NCI-H524 (cell line): Measurements from ENCODE around the gene KRT31.
"Not testable (repeated sequence)": the region's sequence is repeated elsewhere in the genome, so short reads cannot be mapped to it uniquely, and the experiment has no call there.

ENCODE experiments used
- DNase-seq, 2 experiments: peaks; one replicate each; lab custom pipeline; 2025; lab: John Stamatoyannopoulos, UW

KRT31 gene

DNA sequence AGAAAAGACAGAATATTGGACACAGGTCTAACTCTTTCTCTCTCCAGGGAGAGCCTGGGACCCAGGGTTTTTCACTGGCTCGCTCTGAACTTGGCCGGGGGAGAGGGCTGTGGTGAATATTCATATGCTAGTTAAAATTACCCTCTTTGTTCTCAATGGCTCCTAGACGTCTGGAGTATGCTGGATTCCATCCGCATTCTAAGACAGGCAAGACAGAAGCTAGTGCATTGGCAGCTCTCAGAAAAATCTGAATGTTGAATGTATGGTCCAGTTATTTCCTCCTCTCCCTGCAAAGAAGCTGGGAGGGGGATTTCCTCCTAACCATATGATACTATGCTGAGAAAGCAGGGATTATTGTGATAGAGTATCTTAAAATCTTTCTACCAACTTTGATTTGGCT, 9.7 kb downstream of the KRT31 start:
- no peak for DNase-seq

DNA sequence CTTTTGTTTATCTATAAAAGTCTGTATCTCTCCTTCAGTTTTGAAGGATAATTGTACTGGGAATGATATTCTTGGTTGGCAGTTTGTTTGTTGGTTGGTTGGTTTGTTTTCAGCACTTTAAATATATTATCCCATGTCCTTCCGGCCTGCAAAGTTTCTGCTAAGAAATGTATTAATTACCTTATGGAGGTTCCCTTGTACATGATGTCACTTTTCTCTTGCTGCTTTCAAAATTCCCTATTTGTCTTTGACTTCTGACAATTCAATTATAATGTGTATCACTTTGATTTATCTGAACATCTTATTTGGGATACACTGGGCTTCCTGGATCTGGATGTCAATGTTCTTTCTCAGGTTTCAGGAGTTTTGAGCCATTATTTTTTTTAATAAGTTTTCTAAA, 11.2 kb downstream of the KRT31 start:
- DNase-seq, result no peak

DNA sequence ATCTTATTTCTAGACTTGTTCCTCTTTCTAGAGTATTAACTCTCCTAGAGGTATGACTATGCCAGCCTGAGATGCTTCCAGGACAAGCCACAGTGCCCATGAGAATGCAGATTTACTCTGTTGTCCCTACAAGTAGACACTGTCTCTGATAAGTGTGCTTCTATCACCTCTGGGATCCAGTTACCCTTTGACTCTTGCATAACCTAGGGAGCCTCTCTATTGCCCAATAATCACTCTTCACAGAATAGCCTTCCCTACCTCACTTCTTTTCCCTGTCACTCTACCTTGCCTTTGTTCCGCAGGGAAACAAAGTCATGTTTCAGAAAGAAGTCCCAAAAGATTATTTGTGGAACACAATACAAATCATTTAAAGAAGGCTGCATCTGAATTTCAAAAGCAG, 13.7 kb downstream of the KRT31 start:
- no peak for DNase-seq

DNA sequence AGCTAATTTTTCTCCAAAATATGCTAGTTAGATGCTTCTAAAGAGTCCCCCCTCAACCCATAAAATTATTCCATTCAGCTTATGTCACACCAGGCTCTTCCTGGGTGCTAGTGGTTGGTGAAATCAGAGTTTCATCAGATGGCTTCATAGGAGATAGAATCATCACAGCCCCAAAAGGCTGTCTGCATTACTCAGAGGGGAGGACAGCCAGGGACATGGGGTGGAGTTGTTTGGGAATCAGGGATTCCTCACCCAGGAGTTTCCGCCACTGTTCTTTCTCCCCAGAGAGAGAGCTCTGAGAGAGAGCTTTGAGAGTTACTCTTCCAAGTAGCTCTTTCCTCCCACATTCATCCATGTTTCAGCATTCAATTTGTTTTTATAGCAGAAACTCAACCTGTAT, 15.0 kb downstream of the KRT31 start:
- no peak for DNase-seq

DNA sequence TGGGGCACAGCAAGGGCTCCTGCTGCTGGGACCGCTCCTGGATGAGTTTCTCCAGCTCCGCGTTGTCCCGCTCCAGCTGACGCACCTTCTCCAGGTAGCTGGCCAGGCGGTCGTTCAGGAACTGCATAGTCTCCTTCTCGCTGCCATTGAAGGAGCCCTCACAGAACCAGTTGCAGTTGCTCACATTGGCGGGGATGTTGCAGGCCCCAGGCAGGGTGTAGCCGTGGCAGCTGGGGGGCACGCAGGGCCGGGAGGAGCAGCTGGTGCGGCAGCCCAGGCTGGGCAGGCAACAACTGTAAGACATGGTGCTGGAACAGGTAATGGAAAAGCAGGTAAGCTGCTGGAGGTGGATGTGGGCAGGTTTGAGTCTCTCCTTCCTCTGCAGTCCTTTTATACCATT, 15.5 kb downstream of the KRT31 start, which contains the start of gene KRT34:
TSS of gene KRT34 (minus strand) at position 364 of the 400 bp plus-strand sequence. CDS start at position 304, 60 bp downstream.
- not testable (repeated sequence) for DNase-seq

DNA sequence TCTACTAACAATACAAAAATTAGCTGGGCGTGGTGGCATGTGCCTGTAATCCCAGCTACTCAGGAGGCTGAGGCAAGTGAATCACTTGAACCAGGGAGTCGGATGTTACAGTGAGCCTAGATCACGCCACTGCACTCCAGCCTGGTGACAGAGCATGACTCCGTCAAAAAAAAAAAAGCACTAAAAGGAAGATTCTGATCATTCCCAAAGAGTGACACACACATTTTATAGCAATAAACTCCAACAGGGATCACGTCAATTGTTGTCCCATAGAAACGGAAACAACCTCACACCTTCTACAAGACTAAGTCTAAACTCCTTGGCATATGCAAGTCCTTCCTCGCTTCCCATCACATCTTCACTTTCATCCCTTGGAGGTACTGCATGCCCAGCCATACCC, 17.3 kb downstream of the KRT31 start:
- not testable (repeated sequence) for DNase-seq

DNA sequence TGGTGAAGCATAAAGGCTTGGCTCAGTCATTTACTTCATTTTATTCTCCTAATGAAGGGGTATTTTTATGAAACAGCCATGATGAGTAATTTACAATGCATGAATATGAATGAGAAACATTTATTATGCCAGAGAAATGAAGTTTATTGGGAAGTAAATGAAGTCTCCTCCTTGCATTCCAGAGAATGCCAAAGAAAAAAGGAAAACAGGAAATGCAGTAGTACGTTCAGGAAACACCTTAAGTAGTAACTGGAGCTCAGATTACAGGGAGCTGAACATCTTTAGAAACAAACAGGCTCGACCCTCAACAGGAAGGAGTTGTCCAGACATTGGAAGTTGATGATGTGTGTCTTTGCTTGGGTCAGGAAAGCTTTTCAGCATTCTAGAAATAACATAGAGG, 19.9 kb downstream of the KRT31 start:
- DNase-seq, result no peak

DNA sequence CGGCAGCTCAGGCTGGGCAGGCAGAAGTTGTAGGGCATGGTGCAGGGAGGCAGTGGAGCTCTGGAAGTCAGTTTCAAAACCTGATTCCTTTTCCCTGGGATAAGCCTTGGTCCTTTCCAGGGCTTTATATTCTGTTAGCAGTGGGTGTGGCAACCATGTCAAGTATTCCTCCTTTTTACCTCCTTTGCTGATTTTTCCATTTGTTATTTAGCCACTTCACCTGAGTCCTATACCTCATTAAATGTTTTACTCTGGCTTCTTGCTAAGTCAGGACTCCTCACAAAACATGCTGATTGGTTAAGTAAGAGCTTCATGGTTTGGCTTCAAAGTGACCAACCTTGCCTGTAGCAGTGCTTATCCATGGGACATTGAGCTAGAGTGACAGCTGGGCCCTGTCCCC, 27.7 kb downstream of the KRT31 start, which contains the start of gene KRT33B:
TSS of gene KRT33B (minus strand) at position 101 of the 400 bp plus-strand sequence. CDS start at position 38, 63 bp downstream.
- DNase-seq, result no peak

DNA sequence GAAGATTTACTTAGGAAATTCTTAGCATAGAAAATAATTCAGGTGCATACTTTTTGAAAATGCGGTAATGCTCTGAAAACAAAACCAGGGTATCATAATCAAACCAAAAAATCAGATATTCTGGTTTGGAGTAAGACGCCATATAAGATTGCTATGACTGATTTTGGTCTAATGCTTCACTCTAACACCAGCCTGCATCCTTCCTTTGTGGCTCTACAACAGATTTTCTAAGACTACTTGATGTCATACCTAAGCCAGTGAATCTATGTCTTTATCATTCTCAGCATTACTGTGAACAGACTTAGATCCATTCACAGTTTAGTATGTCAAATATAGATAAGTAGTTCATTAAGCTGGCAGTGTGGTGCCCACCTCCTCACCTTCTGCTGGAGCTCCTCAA, 28.4 kb downstream of the KRT31 start:
- DNase-seq, result no peak

DNA sequence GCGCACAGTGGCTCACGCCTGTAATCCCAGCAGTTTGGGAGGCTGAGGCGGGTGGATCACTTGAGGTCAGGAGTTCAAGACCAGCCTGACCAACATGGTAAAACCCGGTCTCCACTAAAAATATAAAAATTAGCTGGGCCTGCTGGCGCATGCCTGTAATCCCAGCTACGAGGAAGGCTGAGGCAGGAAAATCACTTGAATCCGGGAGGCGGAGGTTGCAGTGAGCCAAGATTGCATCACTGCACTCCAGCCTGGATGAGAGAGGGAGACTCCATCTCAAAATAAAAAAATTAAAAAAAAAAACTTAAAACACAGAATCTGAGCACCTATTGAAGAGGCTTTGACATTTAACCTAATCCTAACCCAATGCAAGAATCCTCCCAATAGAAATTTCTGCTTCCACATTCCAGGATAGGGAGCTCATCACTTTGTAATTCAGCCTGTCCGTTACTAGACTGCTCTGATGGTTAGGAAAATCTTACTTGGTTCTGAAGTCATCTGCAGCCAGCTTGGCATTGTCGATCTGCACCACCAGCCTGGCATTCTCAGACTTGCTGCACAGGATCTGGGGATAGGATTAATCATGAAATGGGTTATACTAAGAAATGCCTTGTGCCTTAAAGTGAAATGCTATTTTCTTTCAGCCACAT, 29.9 kb downstream of the KRT31 start:
- DNase-seq, result no peak

DNA sequence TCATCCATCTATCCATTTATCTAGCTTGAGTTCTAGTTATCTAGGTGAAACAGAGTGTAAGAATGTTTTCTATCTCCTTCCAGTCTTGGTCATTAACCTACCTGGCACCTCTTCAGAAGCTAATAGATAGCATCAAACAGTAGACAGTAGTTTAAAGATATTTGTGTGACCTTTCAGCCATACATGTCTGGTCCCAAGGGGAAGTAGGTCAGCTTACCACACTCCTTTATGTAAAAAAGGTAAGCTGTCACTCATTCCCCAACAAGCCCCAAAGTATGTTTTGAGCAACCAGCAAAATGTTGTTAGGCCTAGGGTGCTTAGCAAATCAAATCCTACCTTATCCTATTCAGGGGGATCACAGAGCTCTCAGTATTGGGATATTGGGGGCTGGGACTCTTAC, 31.3 kb downstream of the KRT31 start:
- no peak for DNase-seq

DNA sequence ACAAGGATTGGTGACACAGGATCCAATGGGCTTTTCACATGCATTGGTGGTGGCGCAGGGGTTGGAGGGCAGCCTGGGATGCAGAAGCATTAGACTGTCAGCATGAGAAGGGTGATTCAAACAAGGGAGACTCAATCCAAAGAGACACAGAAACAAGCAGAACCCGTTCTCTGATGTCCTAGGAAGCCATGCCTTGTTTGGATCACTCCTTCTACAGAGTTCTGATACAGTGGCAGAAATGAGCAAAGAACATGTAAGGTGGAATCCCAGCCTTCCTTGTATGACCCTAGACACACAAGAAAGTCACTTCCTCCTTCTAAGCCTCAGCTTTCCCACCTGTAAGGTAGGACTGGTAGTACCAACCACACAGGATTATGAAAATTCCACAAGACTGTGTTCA, 33.5 kb downstream of the KRT31 start:
- DNase-seq, result no peak

DNA sequence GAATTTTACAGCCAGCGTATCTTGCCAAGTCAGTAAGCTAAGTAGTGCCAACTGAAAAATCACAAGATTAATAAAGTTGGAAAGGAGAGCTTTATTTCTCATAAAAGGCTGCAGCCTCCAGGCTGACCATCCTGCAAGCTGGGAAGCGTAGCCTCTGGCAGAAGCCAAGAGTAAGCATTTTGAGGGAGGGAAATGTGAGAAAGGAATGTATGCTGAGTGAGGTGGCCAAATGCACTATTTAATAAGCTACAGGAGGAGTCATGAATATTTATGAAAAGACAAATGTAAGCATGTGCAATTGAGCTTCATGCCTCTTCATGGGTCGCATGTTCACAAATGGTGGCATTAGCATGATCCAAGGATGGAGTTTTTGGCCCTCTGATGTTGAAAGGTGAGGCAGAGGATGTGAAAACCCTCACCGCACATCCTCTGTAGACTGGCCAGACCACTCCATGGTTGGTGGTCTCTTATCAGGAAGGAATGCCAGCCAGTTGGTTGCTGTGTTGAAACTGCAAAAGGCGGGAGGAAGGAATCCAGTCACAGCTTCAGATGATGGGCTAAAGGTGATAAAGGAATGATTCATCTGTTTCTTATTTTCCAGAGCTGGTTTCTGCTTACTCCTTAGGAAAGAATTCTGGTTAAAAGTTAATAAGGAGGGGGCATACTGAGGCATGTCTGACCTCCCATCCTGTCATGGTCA, 37.0 kb downstream of the KRT31 start:
- DNase-seq, result no peak

DNA sequence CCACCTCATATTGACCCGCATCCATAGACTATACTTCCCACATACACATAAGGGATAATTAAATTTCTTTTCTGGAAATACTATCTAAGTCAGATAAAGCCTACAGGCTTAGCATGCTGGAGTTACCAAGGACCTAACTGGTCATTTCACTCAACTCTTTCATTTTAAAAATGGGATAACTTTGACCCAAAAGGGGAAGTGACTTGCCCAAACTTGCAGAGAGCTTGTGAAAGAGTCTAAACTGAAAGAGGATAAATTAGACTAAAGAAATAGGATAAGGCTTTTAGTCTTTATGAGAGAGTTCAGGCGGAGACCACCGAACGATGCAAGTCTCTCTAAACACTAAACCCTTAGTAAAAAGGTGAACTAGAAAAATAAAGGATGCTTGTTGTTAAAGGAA, 42.9 kb downstream of the KRT31 start:
- DNase-seq, result no peak

DNA sequence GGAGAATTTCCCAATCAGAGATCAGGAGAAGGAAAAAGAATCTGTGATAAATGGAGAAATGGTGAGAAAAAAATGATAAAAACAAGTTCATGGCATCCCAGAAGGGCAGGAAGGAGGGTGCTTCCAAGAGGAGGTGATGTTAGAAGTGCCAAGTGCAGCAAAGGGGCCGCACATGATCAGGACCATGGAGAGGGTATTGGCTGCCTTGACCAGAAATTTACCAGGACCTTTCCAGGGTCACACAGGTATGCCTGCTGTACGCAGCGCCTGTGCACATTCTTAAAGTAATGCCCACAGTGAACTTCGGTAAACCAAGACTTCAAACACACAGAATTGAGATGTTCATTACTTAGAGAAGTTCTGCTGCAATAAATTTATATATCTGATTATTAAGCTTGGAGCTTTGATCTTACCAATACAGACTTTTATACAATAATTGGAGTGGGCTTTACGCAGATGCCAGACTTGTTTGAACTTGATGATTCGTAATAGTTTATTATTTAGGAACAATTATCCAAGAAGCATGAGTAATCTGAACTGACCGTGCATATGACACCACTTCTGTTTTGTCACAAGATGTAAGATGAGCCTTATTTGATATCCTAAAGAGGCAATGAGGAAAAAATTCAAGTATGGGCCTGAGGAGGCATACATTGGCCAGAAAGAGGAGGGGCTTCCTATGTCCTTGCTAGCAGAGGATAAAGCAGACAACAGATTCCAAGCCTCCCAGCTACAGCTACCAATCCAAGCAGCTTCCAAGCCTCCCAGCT, 44.6 kb downstream of the KRT31 start:
- DNase-seq, result no peak

DNA sequence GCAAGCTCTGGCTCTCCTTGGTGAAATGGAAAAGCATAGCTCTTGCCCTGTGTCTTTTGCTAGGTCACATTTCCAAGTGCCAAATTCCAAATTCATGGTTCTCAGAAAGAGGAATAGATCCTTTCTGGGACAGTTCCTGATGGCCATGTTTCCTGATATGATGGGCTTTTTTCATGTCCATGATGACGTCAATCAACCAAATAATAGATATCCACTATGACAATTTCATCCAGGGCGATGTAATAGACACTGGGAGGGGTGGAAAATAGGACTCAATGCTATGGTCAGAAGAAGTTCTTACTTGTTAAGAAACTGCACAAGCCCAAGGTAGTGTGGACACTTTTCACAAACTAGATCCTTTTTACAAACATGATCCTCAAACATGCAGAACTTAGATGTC, 46.2 kb downstream of the KRT31 start:
- DNase-seq, result no peak

DNA sequence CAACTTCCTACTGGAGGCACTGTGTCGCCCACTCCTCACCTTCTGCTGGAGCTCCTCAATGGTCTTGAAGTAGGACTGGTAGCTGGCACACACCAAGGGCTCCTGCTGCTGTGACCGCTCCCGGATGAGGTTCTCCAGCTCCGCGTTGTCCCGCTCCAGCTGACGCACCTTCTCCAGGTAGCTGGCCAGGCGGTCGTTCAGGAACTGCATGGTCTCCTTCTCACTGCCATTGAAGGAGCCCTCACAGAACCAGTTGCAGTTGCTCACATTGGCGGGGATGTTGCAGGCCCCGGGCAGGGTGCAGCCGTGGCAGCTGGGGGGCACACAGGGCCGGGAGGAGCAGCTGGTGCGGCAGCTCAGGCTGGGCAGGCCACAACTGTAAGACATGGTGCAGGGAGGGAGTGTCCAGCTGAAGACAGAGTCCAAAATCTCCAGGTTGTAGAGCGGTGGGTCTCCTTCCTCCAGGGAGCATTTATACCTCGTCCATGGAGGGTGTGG, 47.0 kb downstream of the KRT31 start, which contains the start of gene KRT33A:
TSS of gene KRT33A (minus strand) at position 448 of the 498 bp plus-strand sequence. CDS start at position 387, 61 bp downstream.
- not testable (repeated sequence) for DNase-seq

DNA sequence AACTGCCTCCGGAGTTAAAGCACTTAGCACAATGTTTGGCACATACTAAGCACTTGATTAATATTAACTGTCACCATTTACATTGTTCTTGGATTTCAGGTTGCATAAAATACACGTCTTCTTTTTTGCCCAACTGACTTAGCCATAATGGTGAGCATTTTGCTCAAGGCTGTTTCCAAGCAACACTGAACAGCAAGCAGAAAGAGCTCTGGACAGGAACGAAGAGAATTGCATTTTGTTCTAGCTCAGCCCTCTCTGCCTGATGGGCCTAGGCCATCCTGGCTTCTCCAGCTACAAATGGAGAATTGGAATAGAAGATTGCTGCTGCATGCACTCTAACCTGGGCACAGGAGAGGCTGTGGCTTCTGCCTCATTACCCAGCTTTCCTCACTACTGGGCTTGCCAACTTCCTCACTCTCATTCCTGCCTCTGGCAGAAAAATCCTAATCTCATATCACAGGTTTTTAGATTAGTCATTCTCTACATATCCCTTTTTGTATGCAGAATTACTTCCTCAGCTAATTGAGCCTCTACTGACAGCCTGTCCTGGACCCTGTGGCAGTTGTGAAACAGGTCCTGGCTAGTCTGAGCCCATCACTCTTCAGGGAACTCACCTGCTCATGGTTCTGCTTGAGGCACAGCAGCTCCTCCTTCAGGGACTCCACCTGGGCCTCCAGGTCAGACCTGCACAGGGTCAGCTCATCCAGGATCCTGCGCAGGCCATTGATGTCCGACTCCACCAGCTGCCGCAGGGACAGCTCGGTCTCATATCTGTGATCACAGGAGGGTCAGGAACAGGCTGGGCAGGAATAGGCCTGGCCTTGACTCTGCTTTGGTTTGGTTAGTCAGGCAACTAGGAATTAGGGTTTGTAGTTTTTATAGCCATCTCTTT, 49.3 kb downstream of the KRT31 start:
- DNase-seq, result no peak

DNA sequence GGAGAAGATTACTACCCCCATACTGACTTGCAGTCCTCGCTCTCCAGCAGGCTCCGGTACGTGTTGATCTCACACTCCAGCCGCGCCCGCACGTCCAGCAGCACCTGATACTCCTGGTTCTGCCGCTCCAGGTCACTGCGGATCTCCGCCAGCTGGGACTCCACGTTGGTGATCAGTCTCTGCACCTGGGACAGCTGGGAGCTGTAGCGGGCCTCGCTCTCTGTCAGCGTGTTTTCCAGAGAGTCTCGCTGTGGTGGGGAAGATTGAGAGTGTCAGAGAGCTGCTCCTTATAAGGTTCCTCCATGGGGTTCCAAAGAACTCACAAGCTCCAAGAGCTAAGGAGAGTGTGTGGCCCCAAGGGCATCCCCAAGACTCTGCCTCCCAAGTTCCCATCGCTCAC, 51.0 kb downstream of the KRT31 start:
- DNase-seq, result not testable (repeated sequence)

DNA sequence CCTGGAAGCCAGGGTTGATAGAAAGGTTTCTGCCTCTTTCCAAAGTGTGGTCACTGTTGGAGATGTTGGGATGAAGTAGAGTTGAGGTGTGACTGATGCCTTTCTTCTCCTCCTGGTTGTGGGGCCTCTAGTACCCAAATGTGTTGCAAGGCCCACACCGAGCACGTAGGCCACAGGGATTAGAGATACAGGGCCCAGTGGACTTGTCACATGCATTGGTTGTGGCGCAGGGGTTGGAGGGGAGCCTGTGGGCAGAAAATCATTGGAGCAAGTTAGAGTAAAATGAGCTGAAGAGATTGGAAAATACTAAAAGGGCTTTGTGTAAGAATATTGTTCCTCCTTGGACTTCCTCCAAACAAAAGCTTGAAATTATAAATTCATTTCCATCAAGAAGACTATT, 51.4 kb downstream of the KRT31 start:
- no peak for DNase-seq
